Mucosa of descending colon (tissue), 3 donors: ENCODE data around the gene SH3RF3. TPM values are rescaled to one million over a fixed set of nuclear protein-coding genes. Genes with fewer than 3 reads are reported as not detected.

Experiments
- ATAC-seq: fragments of 200-7000 bp; cut with Tn5 transposase; one replicate; pipeline ENCODE4 v1.9.1; 2020; ENCODE audit warnings: mild to moderate bottlenecking, moderate library complexity
- DNase-seq, 3 donors: peaks; one replicate each; pipeline ENCODE4 v3.0.0-alpha.2; 2020
- H3K36me3 ChIP-seq: fragments of 200-600 bp; one replicate; pipeline ENCODE4 v1.8.0; 2021; ENCODE audit warnings: low read depth, mild to moderate bottlenecking
- H3K4me1 ChIP-seq: fragments of 200-600 bp; one replicate; pipeline ENCODE4 v1.8.0; 2021; ENCODE audit warnings: low read depth, mild to moderate bottlenecking
- H3K4me3 ChIP-seq: fragments of 200-600 bp; one replicate; pipeline ENCODE4 v1.8.0; 2021; ENCODE audit warnings: mild to moderate bottlenecking
- H3K9me3 ChIP-seq: fragments of 200-600 bp; one replicate; pipeline ENCODE4 v1.8.0; 2021; ENCODE audit warnings: mild to moderate bottlenecking
- CTCF ChIP-seq: fragments of 200-600 bp; IDR thresholded peaks from one replicate; pipeline ENCODE4 v1.8.0; 2022; ENCODE audit warnings: antibody characterized with exemption, mild to moderate bottlenecking
- intact Hi-C, 2 donors: fragments of 100-400 bp; cut with DNase I in 1 of 2; cut with micrococcal nuclease in 1 of 2; formaldehyde crosslinking; loops; one replicate each; pipeline versions ENCODE4 v1.11.0 to v1.11.1; 2022; cut with DNase I, micrococcal nuclease
- total RNA-seq, 3 donors: library from RNA; stranded (reverse); fragmentation: NEBNext Ultra II Directional in 2 of 3; extraction: Animal tissue kit (Norgen Biotek cat#: 25700) in 2 of 3; gene quantifications; one replicate each; pipeline versions ENCODE4 v1.2.1 to v1.2.4, GENCODE V29; 2021 to 2023
- donor health status: DM: no; HTN: no; CAD: no; lungs with moderate emphysema.
- donor health status: DM: no; HTN: no; CAD: no.
- donor health status: DM: no; HTN: yes; CAD: no.

SH3RF3 gene
- total RNA-seq, 3 donors from 2014 or later = 1.9 to 3.7 (median 3.0) TPM

GRCh38 chr2:109372614-109373013 is 243.6 kb downstream of the SH3RF3 start:
- peak; percentile 40 for ATAC-seq
- H3K36me3 ChIP-seq = no peaks in the 10 kb centered on the region
- no peak for TF ChIP-seq CTCF
- DNase-seq = no peak
- intact Hi-C loops = no loop called here
- no peaks in the 10 kb centered on the region for H3K9me3 ChIP-seq
- peaks cover 4% of the 10 kb centered on the region for H3K4me1 ChIP-seq
- no peak overlapping the region for H3K4me3 ChIP-seq

GRCh38 chr2:109373791-109374547 is 245.0 kb downstream of the SH3RF3 start:
- no peaks in the 10 kb centered on the region for H3K36me3 ChIP-seq
- no peak for TF ChIP-seq CTCF
- DNase-seq (no peak), ATAC-seq (no peak)
- no peaks in the 10 kb centered on the region for H3K9me3 ChIP-seq
- no peak overlapping the region for H3K4me3 ChIP-seq
- peaks cover 4% of the 10 kb centered on the region for H3K4me1 ChIP-seq
- intact Hi-C loops = no loop called here

- intact Hi-C loops = no loop called here
- Histone ChIP-seq H3K9me3 (no peaks in the 10 kb centered on the region), H3K4me3 (no peak overlapping the region), H3K36me3 (no peaks in the 10 kb centered on the region), H3K4me1 (peaks cover 4% of the 10 kb centered on the region)
- DNase-seq (peak in 1 of 3 donors; percentile 16), ATAC-seq (no peak)
- TF ChIP-seq CTCF = no peak
Observed at GRCh38 chr2:109374548-109375130, 245.6 kb downstream of the SH3RF3 start.

DNA sequence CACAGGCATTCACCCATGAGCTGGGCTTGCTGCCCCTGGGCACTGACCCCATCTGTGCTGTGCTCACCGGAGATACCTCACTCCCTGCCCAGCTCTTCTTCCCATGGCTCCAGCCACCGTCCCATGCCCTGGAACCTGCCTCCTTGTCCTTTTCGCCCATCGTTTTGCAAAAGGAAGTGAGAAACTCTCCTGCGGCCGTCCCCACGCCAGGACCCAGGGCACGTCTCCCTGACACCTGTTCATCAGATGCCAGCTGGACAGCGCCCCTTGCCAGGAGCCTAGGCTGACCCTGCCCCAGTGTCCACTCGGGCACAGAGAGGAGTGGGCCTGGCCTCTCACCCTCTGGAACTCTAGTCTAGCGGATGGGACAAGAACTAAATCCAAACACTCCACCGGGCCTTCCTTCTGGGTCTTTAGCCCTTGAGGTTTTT is 246.1 kb downstream of the SH3RF3 start:
- TF ChIP-seq CTCF = no peak
- intact Hi-C loops = no loop called here
- no peak for ATAC-seq

GRCh38 chr2:109375656-109376055 is 246.7 kb downstream of the SH3RF3 start:
- H3K9me3 ChIP-seq = no peaks in the 10 kb centered on the region
- intact Hi-C loops = no loop called here
- TF ChIP-seq CTCF = no peak
- ATAC-seq = no peak
- no peak for DNase-seq
- H3K4me3 ChIP-seq = no peak overlapping the region
- H3K36me3 ChIP-seq = no peaks in the 10 kb centered on the region
- peaks cover 4% of the 10 kb centered on the region for H3K4me1 ChIP-seq

More for the DNA sequence above, 246.1 kb downstream of the SH3RF3 start:
- H3K4me1 ChIP-seq = peaks cover 4% of the 10 kb centered on the region
- no peak for DNase-seq
- H3K36me3 ChIP-seq = no peaks in the 10 kb centered on the region
- no peak overlapping the region for H3K4me3 ChIP-seq
- H3K9me3 ChIP-seq = no peaks in the 10 kb centered on the region
